GM23338 (cell line): Measurements from ENCODE around the gene HSPB8.

ENCODE experiments used
- POLR2AphosphoS5 ChIP-seq: IDR thresholded peaks from 2 replicates; pipeline ENCODE4 v1.6.1; 2016; ENCODE audit warnings: antibody characterized with exemption, low read depth
- TF ChIP-seq, protein P1 (sequence below), 2 experiments: fragments of 200-600 bp in 1 of 2; sonication (generic) in 1 of 2; conservative IDR thresholded peaks; 2 replicates each; pipeline versions ENCODE4 v1.5.1 to v1.6.1; 2016 to 2017; ENCODE audit warnings: antibody characterized with exemption in 2 of 2, low read depth in 2 of 2, mild to moderate bottlenecking in 2 of 2, moderate library complexity in 1 of 2

DNA sequence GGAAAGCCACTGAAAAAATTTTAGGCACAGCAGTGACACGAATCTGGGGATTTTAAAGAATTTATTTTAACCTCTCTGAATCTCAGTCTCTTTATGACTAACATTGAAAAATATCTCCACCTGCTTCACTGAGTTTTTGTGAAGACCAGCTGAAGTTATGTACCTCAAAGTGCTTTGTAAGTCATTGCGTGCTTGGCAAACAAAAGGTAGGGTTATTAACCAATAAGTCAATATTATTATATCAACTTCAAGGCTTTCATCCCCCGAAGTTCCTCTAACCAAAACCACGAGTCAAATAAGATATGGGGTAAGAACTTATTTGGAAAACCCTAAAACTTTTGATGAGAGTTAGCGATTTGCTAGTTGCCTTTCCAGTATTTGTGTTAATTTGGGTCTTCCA lies 62.3 kb downstream of the HSPB8 start:
- TF ChIP-seq, protein P1, sequence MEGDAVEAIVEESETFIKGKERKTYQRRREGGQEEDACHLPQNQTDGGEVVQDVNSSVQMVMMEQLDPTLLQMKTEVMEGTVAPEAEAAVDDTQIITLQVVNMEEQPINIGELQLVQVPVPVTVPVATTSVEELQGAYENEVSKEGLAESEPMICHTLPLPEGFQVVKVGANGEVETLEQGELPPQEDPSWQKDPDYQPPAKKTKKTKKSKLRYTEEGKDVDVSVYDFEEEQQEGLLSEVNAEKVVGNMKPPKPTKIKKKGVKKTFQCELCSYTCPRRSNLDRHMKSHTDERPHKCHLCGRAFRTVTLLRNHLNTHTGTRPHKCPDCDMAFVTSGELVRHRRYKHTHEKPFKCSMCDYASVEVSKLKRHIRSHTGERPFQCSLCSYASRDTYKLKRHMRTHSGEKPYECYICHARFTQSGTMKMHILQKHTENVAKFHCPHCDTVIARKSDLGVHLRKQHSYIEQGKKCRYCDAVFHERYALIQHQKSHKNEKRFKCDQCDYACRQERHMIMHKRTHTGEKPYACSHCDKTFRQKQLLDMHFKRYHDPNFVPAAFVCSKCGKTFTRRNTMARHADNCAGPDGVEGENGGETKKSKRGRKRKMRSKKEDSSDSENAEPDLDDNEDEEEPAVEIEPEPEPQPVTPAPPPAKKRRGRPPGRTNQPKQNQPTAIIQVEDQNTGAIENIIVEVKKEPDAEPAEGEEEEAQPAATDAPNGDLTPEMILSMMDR (conservative IDR thresholded peaks at IDR 0.05; ENCODE audit: low read depth in 2 of 2): no peak
- no peak for TF ChIP-seq POLR2AphosphoS5
